WERI-Rb-1 (cell line): ENCODE results near the gene C1orf226.
"Not testable (repeated sequence)": the region's sequence is repeated elsewhere in the genome, so short reads cannot be mapped to it uniquely, and the experiment has no call there.

Experiments used
- DNase-seq: peaks from one replicate; pipeline ENCODE4 v3.0.0-alpha.2; 2020
- H3K27ac ChIP-seq: fragments of 250-450 bp; sonication (Bioruptor Pico); 2 replicates; pipeline ENCODE4 v1.5.1; 2020; ENCODE audit warnings: mild to moderate bottlenecking, moderate library complexity
- H3K27me3 ChIP-seq: fragments of 250-450 bp; sonication (Bioruptor Pico); 2 replicates; pipeline ENCODE4 v1.5.1; 2021; ENCODE audit warnings: mild to moderate bottlenecking, low read depth, moderate library complexity; ENCODE audit not compliant: insufficient read depth, severe bottlenecking
- H3K36me3 ChIP-seq: fragments of 250-450 bp; sonication (Bioruptor Pico); 2 replicates; pipeline ENCODE4 v1.5.1; 2020; ENCODE audit warnings: mild to moderate bottlenecking, moderate library complexity
- H3K4me3 ChIP-seq: 2 replicates; pipeline ENCODE4 v1.5.1; 2011; ENCODE audit warnings: low read depth, mild to moderate bottlenecking, control low read depth, low read length
- H3K9me3 ChIP-seq: fragments of 250-450 bp; sonication (Bioruptor Pico); 2 replicates; pipeline ENCODE4 v1.5.1; 2021; ENCODE audit warnings: mild to moderate bottlenecking, moderate library complexity; ENCODE audit not compliant: severe bottlenecking
- CTCF ChIP-seq: IDR thresholded peaks from 2 replicates; pipeline ENCODE4 v1.5.1; 2011; ENCODE audit warnings: low read depth, mild to moderate bottlenecking, control low read depth, inconsistent platforms, low read length

Gene C1orf226

GRCh38 chr1:162406811-162407210 is 25.3 kb downstream of the C1orf226 start:
- no peak overlapping the region for H3K4me3 ChIP-seq
- H3K9me3 ChIP-seq, result no peaks in the 10 kb centered on the region
- H3K27ac ChIP-seq, result no peak overlapping the region
- H3K36me3 ChIP-seq, result no peaks in the 10 kb centered on the region
- H3K27me3 ChIP-seq, result no peaks in the 10 kb centered on the region
- DNase-seq, result no peak
- no peak for TF ChIP-seq CTCF

- no peak for TF ChIP-seq CTCF
- Histone ChIP-seq H3K27me3 (no peaks in the 10 kb centered on the region), H3K27ac (no peak overlapping the region), H3K4me3 (no peak overlapping the region), H3K36me3 (no peaks in the 10 kb centered on the region), H3K9me3 (no peaks in the 10 kb centered on the region)
- DNase-seq, result no peak
Observed at GRCh38 chr1:162407539-162407938, 26.0 kb downstream of the C1orf226 start.

GRCh38 chr1:162412002-162412401 is 30.5 kb downstream of the C1orf226 start, which contains the start of gene SH2D1B:
Gene SH2D1B (minus strand): TSS chr1:162412136. CDS start chr1:162412016, 120 bp downstream.
- peaks cover 3% of the 10 kb centered on the region for H3K9me3 ChIP-seq
- H3K27me3 ChIP-seq, result no peaks in the 10 kb centered on the region
- DNase-seq, result no peak
- H3K4me3 ChIP-seq, result no peak within 1 kb of the TSS
- no peak within 1 kb of the TSS for H3K27ac ChIP-seq
- H3K36me3 ChIP-seq, result no peaks in the 10 kb centered on the region
- no peak for TF ChIP-seq CTCF

- no peaks in the 10 kb centered on the region for H3K27me3 ChIP-seq
- no peak for TF ChIP-seq CTCF
- no peak for DNase-seq
Observed at GRCh38 chr1:162416215-162416614, 34.7 kb downstream of the C1orf226 start.

GRCh38 chr1:162416909-162417308 is 35.4 kb downstream of the C1orf226 start:
- no peaks in the 10 kb centered on the region for H3K27me3 ChIP-seq
- no peak overlapping the region for H3K4me3 ChIP-seq
- no peak for DNase-seq
- no peak overlapping the region for H3K27ac ChIP-seq
- H3K9me3 ChIP-seq, result peaks cover 3% of the 10 kb centered on the region
- H3K36me3 ChIP-seq, result no peaks in the 10 kb centered on the region
- no peak for TF ChIP-seq CTCF

More at GRCh38 chr1:162416215-162416614, 34.7 kb downstream of the C1orf226 start:
- H3K27ac ChIP-seq, result no peak overlapping the region
- no peak overlapping the region for H3K4me3 ChIP-seq
- H3K36me3 ChIP-seq, result no peaks in the 10 kb centered on the region
- H3K9me3 ChIP-seq, result peaks cover 3% of the 10 kb centered on the region

GRCh38 chr1:162417650-162418049 is 36.1 kb downstream of the C1orf226 start:
- peaks cover 3% of the 10 kb centered on the region for H3K9me3 ChIP-seq
- H3K36me3 ChIP-seq, result no peaks in the 10 kb centered on the region
- TF ChIP-seq CTCF, result no peak
- DNase-seq, result no peak
- H3K4me3 ChIP-seq, result no peak overlapping the region
- no peaks in the 10 kb centered on the region for H3K27me3 ChIP-seq
- no peak overlapping the region for H3K27ac ChIP-seq

- H3K4me3 ChIP-seq, H3K27ac ChIP-seq, H3K9me3 ChIP-seq, H3K27me3 ChIP-seq, H3K36me3 ChIP-seq: not testable (repeated sequence)
- DNase-seq, result peak; percentile 57
Observed at GRCh38 chr1:162418584-162418983, 37.1 kb downstream of the C1orf226 start.

- not testable (repeated sequence) for H3K36me3 ChIP-seq, H3K27ac ChIP-seq, H3K4me3 ChIP-seq, H3K27me3 ChIP-seq, H3K9me3 ChIP-seq
- peak; percentile 89 for DNase-seq
Observed at GRCh38 chr1:162419450-162419931, 38.0 kb downstream of the C1orf226 start.
